ENCODE data around the gene VRK1. TPM values are rescaled to one million over a fixed set of nuclear protein-coding genes. Genes with fewer than 3 reads are reported as not detected.
"Not testable (repeated sequence)": the region's sequence is repeated elsewhere in the genome, so short reads cannot be mapped to it uniquely, and the experiment has no call there.

The VRK1 gene
- total RNA-seq, 1 donor from 2014 or later: 14.2 TPM

DNA sequence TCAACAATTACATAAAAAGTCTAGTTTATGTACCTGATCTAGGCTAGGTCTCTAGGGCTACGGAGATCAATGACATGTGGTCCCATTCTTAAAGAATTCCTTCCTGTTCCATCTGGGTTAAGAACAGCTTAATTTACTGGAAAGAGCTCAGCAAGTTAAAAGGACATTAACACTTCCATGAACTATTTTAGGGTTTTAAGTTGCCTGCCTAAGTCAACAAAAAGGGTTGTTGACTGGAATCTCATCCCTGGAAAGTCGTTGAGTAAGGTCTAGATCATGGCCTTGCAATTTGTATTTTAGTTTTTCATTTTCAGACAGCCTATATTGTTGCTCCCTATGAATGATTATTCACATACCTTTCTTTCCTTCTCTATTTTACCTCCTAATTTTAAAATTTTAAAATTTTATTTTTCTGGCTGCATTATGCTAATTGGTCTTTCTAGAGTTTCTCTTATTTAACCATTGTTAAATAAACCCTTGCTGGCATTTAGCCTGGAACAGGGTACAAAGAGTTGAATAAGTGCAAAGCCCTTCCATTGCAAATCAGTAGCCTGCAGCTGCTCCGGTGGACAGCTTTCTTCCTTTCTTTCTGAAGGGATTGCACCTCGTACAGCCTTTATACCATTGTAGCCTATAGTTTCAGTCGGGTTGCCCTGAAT, 66.3 kb downstream of the VRK1 start:
- DNase-seq (ENCODE audit: extremely low read depth, low read depth, low spot score): no peak

DNA sequence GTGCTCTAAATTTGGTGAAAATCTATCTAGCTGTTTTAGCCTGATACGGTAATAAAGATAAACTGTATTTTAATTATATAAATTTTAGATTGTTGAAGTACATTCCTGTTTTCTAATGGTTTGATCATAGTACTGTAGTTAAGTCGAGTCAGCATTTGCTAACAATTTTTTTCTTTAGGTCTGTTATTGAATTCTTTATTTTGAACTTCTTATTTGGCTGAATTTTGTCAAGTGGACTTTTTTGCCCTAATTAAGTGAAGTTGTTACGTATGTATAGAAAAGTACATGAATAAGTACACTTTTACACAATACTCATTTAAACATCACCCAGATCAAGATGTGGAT, 66.8 kb downstream of the VRK1 start:
- DNase-seq (ENCODE audit: extremely low read depth, low read depth, low spot score): no peak

DNA sequence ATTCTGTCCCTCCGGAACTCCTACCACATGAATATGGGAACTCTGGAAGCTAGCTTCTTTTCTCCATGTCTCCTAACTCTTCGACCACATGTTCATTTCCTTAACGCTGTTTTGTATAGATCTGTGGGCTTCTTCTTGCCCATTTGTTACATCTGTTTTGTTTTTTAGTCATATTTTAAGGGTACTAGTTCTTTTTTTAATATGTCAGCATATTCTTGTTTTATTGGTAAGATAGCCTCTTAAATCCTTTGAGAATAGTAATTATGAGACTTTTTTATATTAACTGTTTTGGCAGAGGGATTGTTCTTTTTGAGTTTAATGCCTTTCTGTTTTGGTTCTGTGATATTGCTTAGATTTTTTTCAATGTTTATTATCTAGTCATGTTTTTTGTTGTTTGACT, 70.5 kb downstream of the VRK1 start:
- no peak for DNase-seq (ENCODE audit: extremely low read depth, low read depth, low spot score)

DNA sequence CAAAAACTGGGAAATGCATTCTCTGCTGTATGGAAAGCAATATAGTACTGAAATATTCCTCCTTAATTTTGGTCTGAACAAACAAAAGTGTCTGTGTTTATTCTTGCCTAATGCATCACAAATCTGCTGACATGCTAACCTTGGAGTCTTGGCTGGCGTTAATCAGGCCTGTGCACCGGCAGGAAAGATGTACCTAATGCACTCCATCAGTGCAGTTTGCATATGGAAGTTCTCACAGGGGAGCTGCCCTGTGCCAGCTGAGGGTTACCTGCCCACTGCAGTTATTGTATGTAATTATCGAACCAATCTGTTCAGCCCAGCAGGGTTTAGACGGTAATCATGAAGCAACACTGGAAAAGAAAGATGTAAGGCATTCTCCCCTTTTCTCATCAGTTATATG, 76.9 kb downstream of the VRK1 start:
- DNase-seq (ENCODE audit: extremely low read depth, low read depth, low spot score): no peak

DNA sequence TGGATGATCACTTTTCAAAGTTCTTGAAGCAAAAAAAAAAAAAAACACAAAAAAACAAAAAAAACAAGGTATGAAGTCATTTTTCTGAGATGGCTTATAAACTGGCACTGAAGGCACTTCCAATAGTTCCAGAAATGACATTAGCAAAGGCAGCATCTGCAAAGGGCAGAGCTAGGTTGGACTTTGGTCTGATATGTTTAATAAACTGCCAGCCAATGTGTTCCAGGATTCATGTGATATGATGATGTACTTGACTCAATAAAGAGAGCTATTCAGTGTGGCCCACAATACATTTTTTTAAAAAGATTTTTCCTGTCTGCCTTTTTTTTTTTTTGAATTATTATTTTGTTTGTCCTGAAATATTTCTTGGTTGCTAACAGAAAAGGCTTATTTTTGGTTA, 79.6 kb downstream of the VRK1 start:
- DNase-seq (ENCODE audit: extremely low read depth, low read depth, low spot score): no peak

DNA sequence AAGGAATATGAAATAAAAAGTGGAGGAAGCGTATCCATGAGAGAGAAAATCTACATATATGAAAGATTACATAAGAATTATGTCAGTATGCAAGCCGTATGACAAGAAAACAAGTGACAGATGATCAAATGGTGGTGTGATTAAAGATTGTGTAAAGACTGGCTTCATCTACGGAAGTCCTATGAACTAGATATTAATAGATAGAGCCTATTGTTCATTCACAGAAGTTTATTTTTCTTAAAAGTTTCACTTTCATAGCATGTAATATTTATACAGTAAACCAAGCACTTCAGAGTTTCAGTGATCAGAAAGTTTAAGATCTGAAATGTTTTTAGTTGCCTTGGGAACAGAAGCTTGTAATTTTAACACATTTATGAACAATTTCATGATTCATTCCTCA, 84.5 kb downstream of the VRK1 start:
- no peak for DNase-seq (ENCODE audit: extremely low read depth, low read depth, low spot score)

DNA sequence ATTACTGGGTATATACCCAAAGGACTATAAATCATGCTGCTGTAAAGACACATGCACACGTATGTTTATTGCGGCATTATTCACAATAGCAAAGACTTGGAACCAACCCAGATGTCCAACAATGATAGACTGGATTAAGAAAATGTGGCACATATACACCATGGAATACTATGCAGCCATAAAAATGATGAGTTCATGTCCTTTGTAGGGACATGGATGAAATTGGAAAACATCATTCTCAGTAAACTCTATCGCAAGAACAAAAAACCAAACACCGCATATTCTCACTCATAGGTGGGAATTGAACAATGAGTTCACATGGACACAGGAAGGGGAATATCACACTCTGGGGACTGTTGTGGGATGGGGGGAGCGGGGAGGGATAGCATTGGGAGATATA, 86.8 kb downstream of the VRK1 start:
- DNase-seq (ENCODE audit: extremely low read depth, low read depth, low spot score): not testable (repeated sequence)

DNA sequence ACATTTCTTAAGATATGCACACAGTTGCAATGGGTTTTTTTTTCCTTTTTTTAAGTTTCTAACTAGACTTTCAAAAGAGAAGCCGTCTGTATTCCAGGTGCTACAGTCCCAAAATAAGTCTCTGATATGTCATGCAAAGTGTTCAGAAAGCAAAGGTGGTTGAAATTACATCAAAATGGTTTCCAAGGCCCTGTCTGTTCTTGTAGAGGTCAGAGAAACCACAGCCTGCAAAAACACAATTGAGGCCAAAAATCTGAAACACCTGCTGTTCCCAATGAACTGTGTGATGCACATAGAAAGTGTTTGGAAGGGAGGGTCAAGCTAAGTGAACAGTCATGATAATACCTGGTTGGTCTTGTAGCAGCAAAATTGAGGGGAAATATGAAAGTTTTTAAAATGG, 91.0 kb downstream of the VRK1 start:
- no peak for DNase-seq (ENCODE audit: extremely low read depth, low read depth, low spot score)

DNA sequence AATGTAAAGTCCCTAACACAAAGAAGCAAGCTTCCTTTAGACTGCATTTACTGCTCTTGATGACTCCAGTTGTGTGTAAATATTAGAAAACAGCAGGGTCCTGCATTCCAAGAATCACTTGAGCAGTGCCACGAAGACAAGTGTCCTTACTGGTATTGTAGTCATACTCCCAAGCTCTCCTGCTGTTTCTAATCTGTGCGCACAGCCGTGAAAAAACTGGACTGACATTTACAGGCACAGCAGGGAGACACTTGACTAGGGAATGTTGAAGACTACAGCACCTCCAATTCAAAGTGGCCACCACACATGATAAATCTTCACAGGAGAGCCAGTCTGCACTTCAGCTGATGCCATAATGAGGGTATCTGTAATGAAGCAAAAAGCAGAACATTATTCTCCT, 91.4 kb downstream of the VRK1 start:
- DNase-seq (ENCODE audit: extremely low read depth, low read depth, low spot score): no peak

DNA sequence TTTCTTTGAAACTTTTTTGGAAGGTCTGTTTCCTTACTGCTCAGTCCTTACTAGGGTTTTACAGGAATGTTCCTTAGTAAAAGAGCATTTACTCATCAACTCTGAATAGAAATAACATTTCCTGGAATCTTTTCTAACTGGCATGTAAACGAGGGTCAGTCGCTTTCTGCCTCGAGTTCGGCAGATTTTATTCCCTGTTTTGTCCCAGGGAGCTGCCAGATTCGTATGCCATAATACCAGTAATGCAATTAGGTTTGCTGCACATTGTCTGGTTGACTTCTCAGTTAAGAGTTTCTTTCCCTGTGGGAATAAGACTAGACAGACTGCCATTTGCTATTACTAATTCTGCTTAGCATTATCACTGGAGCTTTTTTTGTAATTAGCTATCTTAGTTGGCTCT, 91.9 kb downstream of the VRK1 start:
- DNase-seq (ENCODE audit: extremely low read depth, low read depth, low spot score): no peak

DNA sequence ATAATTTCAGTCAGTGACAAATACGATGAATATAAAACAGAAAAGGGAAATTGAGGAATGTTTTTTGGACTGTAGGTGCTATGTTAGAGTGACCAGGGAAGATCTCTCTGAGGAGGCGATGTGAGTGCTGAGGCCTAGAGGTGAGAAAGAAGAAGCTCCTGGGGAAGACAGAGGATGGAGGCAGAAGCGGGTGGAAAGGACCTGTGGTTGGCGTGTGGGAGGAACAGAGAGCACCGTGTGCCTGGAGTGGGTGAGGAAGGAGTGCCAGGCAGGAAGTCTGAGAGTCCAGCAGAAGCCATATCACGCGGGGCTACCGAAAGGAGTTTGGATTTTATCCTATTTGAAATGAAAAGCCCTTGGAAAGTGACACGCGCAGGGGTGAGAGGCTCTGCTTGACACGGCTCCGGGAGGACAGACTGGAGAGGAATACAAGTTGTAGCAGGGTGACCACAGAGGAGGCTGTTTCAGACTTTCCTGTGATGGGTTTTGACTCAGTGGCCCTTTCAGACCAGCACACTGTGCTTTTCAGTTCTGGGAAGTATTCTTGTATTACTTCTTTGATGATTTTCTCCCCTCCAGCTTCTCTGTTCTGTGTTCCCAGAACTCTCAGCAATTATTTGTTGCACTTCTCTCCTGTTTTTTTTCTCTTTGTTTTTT, 96.9 kb downstream of the VRK1 start:
- no peak for DNase-seq (ENCODE audit: extremely low read depth, low read depth, low spot score)

DNA sequence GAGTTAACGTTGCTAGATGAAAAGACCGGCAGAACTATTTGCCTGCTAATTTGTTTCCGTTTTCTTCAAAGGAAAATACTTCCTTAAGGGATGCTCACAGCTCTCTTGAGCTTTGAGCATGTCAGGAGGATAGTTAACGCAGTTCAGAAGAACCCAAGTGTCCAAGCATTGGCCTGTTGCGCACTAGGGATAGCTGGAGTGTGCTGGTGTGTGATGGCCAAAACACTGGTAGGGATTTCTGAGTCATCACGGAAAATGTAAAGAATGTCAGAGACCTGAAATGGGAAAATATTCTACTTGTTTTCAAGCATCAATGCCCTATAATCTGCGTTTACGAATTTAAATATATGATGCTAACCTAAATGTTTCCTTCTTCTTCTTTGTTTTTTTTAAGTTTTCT, 97.8 kb downstream of the VRK1 start:
- no peak for DNase-seq (ENCODE audit: extremely low read depth, low read depth, low spot score)

DNA sequence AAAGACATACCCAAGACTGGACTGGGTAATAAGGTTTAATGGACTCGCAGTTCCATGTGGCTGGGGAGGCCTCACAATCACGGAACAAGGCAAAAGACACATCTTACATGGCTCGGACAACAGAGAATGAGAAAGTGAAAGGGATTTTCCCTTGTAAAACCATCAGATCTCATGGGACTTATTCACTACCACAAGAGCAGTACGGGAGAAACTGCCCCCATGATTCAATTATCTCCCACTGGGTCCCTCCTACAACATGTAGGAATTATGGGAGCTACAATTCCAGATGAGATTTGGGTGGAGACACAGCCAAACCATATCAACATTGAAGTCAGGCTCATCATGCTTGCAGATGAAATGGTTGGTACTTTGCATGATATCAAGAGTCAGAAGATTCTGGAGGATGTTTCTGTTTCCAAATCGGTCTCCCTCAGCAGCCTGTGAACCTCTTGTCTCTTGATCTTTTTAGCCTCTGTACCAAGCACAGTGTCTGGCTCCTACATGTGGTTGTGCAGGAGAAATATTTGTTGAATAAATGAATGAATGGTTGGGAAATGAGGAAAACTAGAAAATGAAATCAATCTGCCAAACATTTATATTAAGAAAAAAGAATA, 98.6 kb downstream of the VRK1 start:
- DNase-seq (ENCODE audit: extremely low read depth, low read depth, low spot score): no peak

DNA sequence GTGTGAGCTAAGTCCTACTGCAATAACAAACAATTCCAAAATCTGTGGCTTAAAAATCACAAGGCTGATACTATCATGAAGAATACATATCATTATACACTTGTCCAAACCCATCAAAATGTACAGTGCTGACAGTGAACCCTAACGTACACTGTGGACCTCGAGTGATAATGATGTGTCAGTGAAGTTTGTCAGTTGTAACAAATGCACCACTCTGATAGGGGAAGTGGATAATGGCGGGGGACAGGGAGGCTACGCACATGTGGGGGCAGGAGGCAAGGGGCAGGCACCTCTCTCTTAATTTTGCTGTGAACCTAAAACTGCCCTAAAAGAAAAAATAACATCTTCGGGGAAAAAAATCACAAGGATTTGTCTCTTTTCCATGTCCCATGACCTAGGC, 100.0 kb downstream of the VRK1 start:
- no peak for DNase-seq (ENCODE audit: extremely low read depth, low read depth, low spot score)

DNA sequence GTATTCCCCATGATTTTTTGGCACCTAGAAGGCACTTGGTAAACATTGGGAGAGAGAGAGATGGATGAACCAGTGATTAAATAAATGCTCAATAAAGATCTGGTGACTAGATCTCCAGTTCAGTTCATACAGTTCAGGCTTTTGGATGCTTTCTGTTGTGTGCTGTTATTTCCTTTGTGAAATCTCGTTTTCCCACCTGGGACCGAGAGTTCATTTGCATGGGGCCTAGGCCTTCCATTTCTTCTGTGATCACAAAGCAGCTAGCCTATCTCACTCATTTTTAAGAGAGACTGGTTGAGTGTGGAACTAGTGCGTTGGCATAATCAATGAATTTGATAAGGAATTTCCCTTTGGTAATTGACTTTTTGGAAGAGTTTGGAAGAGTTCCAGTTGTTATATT, 104.0 kb downstream of the VRK1 start:
- DNase-seq (ENCODE audit: extremely low read depth, low read depth, low spot score): no peak

DNA sequence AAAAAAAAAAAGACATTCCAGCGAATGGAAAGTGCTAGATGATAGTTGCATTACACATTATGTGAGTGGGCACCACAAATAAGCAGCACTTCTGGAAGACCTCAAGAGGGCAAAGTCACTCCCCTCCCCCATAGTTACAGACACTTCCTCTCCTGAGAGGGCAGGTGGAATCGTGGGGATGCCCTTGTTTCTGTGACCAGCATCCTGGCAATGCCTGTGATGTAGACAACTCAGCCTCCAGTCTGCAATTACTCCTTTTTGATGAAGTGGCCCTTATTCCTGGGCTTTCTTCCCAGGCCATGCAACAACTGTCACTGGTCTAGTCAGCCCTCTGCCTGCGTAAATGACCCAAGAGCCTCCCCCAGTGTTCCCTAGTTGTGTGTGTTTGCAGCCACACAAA, 104.8 kb downstream of the VRK1 start:
- no peak for DNase-seq (ENCODE audit: extremely low read depth, low read depth, low spot score)

DNA sequence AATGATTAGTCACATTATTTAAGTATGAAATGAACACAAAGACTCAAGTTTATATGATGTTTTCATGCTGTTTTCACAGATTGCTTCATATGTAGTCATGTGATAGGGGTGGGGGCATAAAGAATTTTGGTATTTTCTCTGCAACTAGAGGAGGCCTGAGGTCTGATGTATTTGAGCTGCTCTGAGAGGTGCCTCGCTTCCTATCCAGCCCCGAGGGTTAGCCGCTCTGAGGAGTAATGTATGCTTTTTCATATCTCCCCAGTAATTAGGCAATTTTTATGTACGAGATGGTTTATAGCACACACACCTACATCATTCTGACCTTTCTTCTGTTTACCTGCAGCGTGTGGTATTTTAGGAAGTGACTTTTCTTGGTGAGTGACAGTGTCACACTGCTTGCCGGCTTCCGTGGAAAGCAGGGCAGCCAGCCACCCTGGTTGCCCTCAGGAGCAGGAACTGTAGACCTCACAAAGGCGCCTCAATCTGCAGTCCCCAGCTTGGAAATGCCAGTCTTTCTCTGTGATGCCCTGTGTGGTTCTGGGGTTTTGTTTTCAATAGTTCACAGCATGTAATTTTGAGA, 106.4 kb downstream of the VRK1 start:
- no peak for DNase-seq (ENCODE audit: extremely low read depth, low read depth, low spot score)

DNA sequence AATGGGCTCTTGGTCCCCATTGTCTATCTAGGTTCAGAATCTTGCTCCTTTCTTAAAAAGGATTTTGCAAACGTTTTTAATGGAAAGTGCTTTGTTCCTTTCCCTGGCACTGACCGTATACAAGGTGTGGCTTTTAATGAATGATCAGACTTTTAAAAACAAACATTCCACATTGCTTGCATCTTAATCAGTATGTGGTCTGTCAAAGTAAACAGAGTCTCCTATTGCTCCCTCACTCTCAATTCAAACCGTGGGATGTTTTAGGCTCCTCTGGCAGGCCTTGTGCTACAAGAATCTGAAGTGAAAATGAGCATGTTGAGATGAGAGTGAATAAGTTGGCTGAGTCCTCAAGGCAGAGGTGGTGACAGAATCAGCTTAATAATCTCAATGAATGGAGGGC, 107.0 kb downstream of the VRK1 start:
- no peak for DNase-seq (ENCODE audit: extremely low read depth, low read depth, low spot score)

DNA sequence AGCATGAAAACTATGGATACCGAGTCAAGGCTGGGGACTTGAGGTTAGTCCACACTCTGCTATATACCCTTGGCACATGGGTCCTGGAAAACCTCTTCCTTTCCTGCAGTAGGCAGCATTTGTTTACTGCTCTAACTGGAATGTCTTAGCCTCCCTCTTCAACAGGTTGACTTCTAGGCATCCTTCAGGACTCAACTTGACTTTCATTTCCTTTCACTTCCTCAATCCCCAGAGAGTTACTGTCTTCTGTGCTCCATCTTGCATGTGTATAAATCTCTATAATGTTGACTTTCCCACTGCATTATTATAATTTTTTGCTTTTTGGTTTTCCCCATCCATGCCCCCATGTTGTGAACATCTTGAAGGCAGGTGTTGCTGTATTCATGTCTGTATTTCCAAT, 107.9 kb downstream of the VRK1 start:
- no peak for DNase-seq (ENCODE audit: extremely low read depth, low read depth, low spot score)

DNA sequence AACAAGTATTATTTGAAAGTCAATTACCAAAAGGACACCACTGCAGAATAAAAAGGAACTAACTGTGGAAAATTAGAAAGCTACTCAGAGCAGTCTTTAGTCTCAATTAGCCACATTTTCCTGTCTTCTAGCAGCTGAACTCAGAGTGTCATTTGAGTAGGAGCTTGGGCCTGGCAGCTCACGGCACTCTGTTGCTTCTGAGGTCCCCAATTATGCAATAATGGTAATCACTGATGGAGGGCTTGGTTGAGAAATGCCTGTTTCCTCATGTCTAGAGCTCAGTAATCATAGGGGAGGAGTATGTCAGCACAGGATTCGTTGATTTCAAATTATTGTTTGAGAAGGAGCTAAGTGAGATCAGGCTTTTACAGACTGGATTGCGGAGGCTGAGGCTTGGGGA, 108.6 kb downstream of the VRK1 start:
- no peak for DNase-seq (ENCODE audit: extremely low read depth, low read depth, low spot score)

DNA sequence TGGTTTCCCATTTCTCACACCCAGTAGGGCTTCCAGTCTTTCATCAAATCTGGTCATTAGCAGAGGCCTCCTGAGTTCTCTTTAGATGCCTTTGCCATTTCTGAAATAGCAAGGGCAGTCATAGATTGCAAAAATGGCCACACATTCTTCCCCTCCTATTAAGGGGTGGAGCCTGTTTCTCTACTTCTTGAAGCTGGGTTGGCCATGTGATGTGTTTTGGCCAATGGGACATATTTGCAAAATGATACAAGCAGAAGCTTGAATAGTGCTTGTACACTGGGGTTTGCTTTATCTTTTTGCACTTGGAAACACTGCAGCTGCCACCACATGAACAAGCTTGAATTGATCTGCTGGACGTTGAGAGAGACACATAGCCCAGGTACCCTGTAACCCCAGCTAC, 109.3 kb downstream of the VRK1 start:
- no peak for DNase-seq (ENCODE audit: extremely low read depth, low read depth, low spot score)

DNA sequence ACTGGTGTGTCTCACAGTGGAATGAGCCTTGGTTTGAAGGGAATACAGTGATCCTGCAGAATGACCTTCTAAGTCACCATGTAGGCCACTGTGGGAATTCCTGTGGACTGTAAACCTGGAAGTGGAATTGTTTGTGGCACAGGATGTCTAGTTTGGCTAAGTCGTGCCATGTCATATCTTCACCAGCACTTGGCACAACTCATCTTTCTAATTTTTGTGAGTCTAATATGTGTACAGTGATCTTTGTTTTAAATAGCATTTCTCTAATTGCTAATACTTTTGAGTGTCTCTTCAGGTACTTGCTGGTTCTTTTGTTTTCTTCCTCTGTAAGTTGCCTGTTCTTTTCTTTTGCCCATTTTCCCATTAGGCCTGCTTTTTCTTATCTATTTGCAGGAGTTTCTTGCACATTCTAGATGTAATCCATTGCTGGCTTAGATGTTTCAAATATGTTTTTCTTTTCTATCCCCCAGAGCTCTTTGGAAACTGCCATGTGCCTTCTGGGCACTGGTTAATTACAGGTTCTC, 112.7 kb downstream of the VRK1 start:
- DNase-seq (ENCODE audit: extremely low read depth, low read depth, low spot score): no peak
